ENCODE data around the gene PTPRF. TPM values are rescaled to one million over a fixed set of nuclear protein-coding genes. Genes with fewer than 3 reads are reported as not detected.

PTPRF gene
- total RNA-seq, 1 experiment from 2014 or later: 110 TPM

DNA sequence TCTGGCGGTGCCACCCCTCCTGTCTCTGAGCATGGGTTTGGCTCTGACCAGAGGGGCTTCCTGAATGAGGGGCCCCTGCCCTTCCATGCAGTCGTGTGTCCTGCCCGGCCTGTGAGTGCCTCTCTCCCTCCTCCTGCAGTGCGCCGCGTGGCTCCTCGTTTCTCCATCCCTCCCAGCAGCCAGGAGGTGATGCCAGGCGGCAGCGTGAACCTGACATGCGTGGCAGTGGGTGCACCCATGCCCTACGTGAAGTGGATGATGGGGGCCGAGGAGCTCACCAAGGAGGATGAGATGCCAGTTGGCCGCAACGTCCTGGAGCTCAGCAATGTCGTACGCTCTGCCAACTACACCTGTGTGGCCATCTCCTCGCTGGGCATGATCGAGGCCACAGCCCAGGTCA is 57.9 kb downstream of the PTPRF start:
- no peaks in the 10 kb centered on the region for H3K27me3 ChIP-seq (replicated peaks; ENCODE audit: insufficient read depth, low read depth, low read length, poor library complexity)
- no TSS peak for BruUV-seq (replicated peaks)
- no peak overlapping the region for H3K27ac ChIP-seq (ENCODE audit: low read depth, low read length, poor library complexity, severe bottlenecking)
- CTCF ChIA-PET: no interaction called here
- DNase-seq (ENCODE audit: low spot score): no peak
- H3K36me3 ChIP-seq (ENCODE audit: insufficient read depth, low read length, poor library complexity, severe bottlenecking): peaks cover 27% of the 10 kb centered on the region
- H3K4me3 ChIP-seq (ENCODE audit: low read depth, low read length, poor library complexity, severe bottlenecking): no peak overlapping the region
- H3K9me3 ChIP-seq (ENCODE audit: low read depth, low read length, poor library complexity, severe bottlenecking): no peaks in the 10 kb centered on the region
- no peak for TF ChIP-seq EZH2 (IDR thresholded peaks at IDR 0.05; ENCODE audit: borderline replicate concordance, low read depth, low read length, poor library complexity, severe bottlenecking)
- no peaks in the 10 kb centered on the region for H3K4me1 ChIP-seq (ENCODE audit: insufficient read depth, low read length, poor library complexity, severe bottlenecking)
- intact Hi-C loops (cut with micrococcal nuclease; ENCODE audit: unreplicated experiment): no loop called here
- POLR2A ChIA-PET (ENCODE audit: low non-redundant PET): no interaction called here

DNA sequence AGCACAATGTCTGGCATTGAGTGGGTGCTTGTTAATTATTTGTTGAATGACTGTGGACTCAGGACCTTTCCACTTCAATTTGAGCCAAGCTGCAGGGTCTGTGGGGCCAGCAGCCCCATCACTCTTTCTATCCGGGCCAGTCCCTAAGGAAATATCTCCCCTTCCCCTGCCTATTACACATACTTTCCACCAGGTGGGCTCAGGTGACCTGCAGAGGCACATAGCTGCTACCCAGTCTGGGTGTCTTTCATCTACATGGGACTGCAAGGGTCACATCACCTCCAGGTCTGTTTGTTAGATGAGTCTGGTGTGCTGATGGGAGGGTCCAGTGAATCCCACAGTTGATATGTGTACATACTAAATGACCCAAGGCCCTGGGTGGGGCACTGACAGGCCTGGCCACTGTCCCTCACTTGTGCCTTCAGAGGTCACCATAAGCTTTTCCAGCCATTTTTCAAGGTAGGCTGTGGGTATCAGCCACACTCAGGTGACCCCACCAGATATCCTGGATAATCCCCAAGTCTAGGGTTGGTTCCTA is 59.8 kb downstream of the PTPRF start:
- ChIA-PET POLR2A (ENCODE audit: low non-redundant PET) (no interaction called here), CTCF (no interaction called here)
- TF ChIP-seq, protein P1, sequence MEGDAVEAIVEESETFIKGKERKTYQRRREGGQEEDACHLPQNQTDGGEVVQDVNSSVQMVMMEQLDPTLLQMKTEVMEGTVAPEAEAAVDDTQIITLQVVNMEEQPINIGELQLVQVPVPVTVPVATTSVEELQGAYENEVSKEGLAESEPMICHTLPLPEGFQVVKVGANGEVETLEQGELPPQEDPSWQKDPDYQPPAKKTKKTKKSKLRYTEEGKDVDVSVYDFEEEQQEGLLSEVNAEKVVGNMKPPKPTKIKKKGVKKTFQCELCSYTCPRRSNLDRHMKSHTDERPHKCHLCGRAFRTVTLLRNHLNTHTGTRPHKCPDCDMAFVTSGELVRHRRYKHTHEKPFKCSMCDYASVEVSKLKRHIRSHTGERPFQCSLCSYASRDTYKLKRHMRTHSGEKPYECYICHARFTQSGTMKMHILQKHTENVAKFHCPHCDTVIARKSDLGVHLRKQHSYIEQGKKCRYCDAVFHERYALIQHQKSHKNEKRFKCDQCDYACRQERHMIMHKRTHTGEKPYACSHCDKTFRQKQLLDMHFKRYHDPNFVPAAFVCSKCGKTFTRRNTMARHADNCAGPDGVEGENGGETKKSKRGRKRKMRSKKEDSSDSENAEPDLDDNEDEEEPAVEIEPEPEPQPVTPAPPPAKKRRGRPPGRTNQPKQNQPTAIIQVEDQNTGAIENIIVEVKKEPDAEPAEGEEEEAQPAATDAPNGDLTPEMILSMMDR (conservative IDR thresholded peaks at IDR 0.05; ENCODE audit: low read depth, low read length): no peak
- no peak for TF ChIP-seq EZH2 (IDR thresholded peaks at IDR 0.05; ENCODE audit: borderline replicate concordance, low read depth, low read length, poor library complexity, severe bottlenecking)
- H3K4me1 ChIP-seq (ENCODE audit: insufficient read depth, low read length, poor library complexity, severe bottlenecking): no peaks in the 10 kb centered on the region
- no peak for DNase-seq (ENCODE audit: low spot score)
- no TSS peak for BruUV-seq (replicated peaks)
- no peaks in the 10 kb centered on the region for H3K27me3 ChIP-seq (replicated peaks; ENCODE audit: insufficient read depth, low read depth, low read length, poor library complexity)
- no peak overlapping the region for H3K4me3 ChIP-seq (ENCODE audit: low read depth, low read length, poor library complexity, severe bottlenecking)
- no peaks in the 10 kb centered on the region for H3K9me3 ChIP-seq (ENCODE audit: low read depth, low read length, poor library complexity, severe bottlenecking)
- peaks cover 27% of the 10 kb centered on the region for H3K36me3 ChIP-seq (ENCODE audit: insufficient read depth, low read length, poor library complexity, severe bottlenecking)
- H3K27ac ChIP-seq (ENCODE audit: low read depth, low read length, poor library complexity, severe bottlenecking): no peak overlapping the region
- intact Hi-C loops (cut with micrococcal nuclease; ENCODE audit: unreplicated experiment): no loop called here

DNA sequence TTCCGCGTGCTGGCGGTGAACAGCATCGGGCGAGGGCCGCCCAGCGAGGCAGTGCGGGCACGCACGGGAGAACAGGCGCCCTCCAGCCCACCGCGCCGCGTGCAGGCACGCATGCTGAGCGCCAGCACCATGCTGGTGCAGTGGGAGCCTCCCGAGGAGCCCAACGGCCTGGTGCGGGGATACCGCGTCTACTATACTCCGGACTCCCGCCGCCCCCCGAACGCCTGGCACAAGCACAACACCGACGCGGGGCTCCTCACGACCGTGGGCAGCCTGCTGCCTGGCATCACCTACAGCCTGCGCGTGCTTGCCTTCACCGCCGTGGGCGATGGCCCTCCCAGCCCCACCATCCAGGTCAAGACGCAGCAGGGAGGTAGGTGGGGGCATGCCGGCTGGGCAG is 60.5 kb downstream of the PTPRF start:
- intact Hi-C loops (cut with micrococcal nuclease; ENCODE audit: unreplicated experiment): no loop called here
- POLR2A ChIA-PET (ENCODE audit: low non-redundant PET): no interaction called here
- DNase-seq (ENCODE audit: low spot score): no peak
- BruUV-seq (replicated peaks): no TSS peak
- TF ChIP-seq, protein P1 (conservative IDR thresholded peaks at IDR 0.05; ENCODE audit: low read depth, low read length): no peak
- H3K9me3 ChIP-seq (ENCODE audit: low read depth, low read length, poor library complexity, severe bottlenecking): no peaks in the 10 kb centered on the region
- H3K27me3 ChIP-seq (replicated peaks; ENCODE audit: insufficient read depth, low read depth, low read length, poor library complexity): no peaks in the 10 kb centered on the region
- no peak overlapping the region for H3K4me3 ChIP-seq (ENCODE audit: low read depth, low read length, poor library complexity, severe bottlenecking)
- no peak overlapping the region for H3K27ac ChIP-seq (ENCODE audit: low read depth, low read length, poor library complexity, severe bottlenecking)
- peaks cover 27% of the 10 kb centered on the region for H3K36me3 ChIP-seq (ENCODE audit: insufficient read depth, low read length, poor library complexity, severe bottlenecking)
- CTCF ChIA-PET: no interaction called here
- no peaks in the 10 kb centered on the region for H3K4me1 ChIP-seq (ENCODE audit: insufficient read depth, low read length, poor library complexity, severe bottlenecking)

DNA sequence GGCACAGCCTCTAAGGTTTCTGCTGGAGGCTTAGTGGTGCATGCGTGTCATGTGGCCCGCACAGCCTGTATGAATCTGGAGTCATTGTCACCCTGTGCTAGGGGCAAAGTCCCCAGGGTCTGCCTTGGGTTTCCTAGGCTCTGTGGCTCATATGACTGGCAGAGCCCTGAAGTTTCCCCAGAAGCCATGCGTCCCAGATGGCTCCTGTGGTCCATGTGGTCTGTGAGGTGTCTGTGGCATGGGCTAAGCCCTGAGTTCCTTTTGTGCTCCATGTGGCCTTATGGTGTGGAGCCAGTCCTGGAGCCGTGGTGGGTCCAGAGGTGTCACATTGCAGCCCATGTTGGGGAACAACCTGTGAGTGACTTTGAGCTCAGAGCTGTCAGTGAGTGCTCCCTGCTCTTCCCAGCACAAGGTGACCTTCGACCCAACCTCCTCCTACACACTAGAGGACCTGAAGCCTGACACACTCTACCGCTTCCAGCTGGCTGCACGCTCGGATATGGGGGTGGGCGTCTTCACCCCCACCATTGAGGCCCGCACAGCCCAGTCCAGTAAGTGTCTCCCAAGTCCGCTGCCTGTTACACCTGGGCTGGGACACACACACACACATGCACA is 61.5 kb downstream of the PTPRF start:
- H3K27ac ChIP-seq (ENCODE audit: low read depth, low read length, poor library complexity, severe bottlenecking): no peak overlapping the region
- no peaks in the 10 kb centered on the region for H3K4me1 ChIP-seq (ENCODE audit: insufficient read depth, low read length, poor library complexity, severe bottlenecking)
- ChIA-PET POLR2A (ENCODE audit: low non-redundant PET) (no interaction called here), CTCF (no interaction called here)
- BruUV-seq (replicated peaks): no TSS peak
- DNase-seq (ENCODE audit: low spot score): no peak
- intact Hi-C loops (cut with micrococcal nuclease; ENCODE audit: unreplicated experiment): no loop called here
- peaks cover 27% of the 10 kb centered on the region for H3K36me3 ChIP-seq (ENCODE audit: insufficient read depth, low read length, poor library complexity, severe bottlenecking)
- H3K4me3 ChIP-seq (ENCODE audit: low read depth, low read length, poor library complexity, severe bottlenecking): no peak overlapping the region
- no peaks in the 10 kb centered on the region for H3K9me3 ChIP-seq (ENCODE audit: low read depth, low read length, poor library complexity, severe bottlenecking)
- H3K27me3 ChIP-seq (replicated peaks; ENCODE audit: insufficient read depth, low read depth, low read length, poor library complexity): no peaks in the 10 kb centered on the region
- TF ChIP-seq, protein P1 (conservative IDR thresholded peaks at IDR 0.05; ENCODE audit: low read depth, low read length): no peak
- no peak for TF ChIP-seq EZH2 (IDR thresholded peaks at IDR 0.05; ENCODE audit: borderline replicate concordance, low read depth, low read length, poor library complexity, severe bottlenecking)
